Measurements from ENCODE around the gene CHST1.

CHST1 gene

DNA sequence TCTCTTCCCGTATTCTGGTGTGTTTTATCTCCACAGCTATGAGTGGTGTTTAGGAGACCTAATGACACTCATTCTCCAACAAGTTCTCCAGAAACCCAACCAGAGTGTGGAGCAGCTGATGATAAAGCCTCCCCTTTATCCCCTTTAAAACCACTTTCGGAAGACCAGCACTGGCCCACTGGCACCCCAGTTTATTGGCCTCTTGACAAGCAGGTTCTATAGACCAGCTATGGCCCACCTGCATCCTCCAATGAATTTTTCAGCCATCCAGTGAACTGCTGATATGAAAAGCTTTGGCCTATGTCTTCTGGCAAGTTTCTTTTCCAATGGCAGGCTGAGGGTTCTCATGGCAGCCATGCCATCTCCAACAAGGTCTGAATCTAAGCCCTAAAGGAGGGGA is 27.4 kb downstream of the CHST1 start:
- TF ChIP-seq, protein P1, sequence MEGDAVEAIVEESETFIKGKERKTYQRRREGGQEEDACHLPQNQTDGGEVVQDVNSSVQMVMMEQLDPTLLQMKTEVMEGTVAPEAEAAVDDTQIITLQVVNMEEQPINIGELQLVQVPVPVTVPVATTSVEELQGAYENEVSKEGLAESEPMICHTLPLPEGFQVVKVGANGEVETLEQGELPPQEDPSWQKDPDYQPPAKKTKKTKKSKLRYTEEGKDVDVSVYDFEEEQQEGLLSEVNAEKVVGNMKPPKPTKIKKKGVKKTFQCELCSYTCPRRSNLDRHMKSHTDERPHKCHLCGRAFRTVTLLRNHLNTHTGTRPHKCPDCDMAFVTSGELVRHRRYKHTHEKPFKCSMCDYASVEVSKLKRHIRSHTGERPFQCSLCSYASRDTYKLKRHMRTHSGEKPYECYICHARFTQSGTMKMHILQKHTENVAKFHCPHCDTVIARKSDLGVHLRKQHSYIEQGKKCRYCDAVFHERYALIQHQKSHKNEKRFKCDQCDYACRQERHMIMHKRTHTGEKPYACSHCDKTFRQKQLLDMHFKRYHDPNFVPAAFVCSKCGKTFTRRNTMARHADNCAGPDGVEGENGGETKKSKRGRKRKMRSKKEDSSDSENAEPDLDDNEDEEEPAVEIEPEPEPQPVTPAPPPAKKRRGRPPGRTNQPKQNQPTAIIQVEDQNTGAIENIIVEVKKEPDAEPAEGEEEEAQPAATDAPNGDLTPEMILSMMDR (IDR thresholded peaks at IDR 0.05; ENCODE audit: low read depth, low read length), result no peak
- no peak for DNase-seq (ENCODE audit: extremely low read depth, low read depth)

GRCh38 chr11:45635907-45636306 is 29.5 kb downstream of the CHST1 start:
- TF ChIP-seq, protein P1 (IDR thresholded peaks at IDR 0.05; ENCODE audit: low read depth, low read length), result no peak
- no peak for DNase-seq (ENCODE audit: extremely low read depth, low read depth)

DNA sequence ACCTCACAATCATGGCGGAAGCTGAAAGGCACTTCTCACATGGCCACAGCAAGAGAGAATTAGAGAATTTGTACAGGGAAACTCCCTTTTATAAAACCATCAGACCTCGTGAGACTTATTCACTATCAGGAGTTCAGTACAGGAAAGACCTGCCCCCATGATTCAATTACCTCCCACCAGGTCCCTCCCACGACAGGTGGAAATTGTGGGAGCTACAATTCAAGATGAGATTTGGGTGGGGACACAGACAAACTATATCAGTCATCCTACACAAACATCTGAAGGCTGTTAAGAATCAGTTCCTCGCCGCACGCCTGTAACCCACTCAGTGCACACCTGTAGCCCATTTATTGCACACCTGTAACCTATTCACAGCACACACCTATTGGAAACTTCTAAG is 39.8 kb downstream of the CHST1 start:
- TF ChIP-seq, protein P1 (IDR thresholded peaks at IDR 0.05; ENCODE audit: low read depth, low read length), result no peak
- DNase-seq (ENCODE audit: extremely low read depth, low read depth), result no peak

GRCh38 chr11:45624095-45624494 is 41.3 kb downstream of the CHST1 start:
- DNase-seq (ENCODE audit: extremely low read depth, low read depth), result no peak
- TF ChIP-seq, protein P1 (IDR thresholded peaks at IDR 0.05; ENCODE audit: low read depth, low read length), result no peak

DNA sequence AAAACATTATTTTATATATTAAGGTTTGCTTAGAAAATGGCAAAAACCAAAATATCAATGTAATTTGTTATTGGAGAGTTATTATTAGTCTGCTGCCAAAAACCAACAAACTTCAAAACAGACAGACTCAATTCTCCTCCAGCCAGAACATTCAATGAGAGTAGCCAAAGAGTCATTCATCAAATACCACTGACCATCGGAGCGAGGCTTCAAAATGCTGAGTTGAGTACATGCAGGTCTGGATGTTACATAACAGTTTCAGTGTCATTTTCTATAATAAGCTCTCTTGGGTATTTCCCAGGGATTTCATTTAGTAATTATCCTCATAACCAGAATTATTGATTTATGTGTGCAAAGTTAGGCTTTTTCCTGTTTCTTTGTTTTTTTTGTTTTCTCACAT is 42.6 kb downstream of the CHST1 start:
- TF ChIP-seq, protein P1 (IDR thresholded peaks at IDR 0.05; ENCODE audit: low read depth, low read length), result no peak
- DNase-seq (ENCODE audit: extremely low read depth, low read depth), result no peak

DNA sequence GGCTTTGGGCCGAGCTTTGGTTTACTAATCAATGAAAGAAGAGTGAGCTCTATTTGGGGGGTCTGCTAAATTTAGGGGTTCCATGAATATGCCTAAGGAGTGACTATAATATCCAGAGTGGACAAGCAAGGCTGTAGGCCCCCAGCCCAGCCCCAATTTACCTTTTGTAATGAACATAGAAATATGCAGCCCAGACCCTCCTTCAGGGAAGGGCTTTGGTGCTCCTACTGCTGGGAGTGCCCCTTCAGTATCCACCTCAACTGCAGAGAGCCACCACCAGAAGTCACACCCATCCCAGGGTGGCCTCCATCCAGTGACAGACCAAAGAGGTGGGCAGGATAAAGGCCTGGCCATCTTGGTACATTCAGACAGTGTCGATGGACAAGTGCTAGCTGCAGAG is 43.1 kb downstream of the CHST1 start:
- TF ChIP-seq, protein P1 (IDR thresholded peaks at IDR 0.05; ENCODE audit: low read depth, low read length), result no peak
- DNase-seq (ENCODE audit: extremely low read depth, low read depth), result no peak

DNA sequence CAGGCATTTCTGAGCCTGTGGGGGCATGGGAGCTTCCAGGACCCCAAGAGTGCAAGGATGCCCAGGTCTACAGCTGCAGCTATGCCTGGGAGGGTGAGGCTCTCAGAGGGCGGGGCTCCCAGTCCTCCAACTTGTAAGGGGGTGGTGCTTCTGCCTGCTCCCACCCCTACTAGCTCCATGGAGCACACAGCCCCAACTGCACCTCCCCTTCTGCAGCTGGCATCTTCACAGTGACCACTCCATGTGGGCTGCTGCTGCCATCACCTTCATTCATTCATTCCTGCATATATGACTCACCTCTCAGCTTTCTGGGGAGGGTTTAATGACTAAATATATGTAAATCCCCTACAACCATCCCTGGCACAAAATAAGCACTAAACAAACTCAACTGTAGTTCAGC is 43.8 kb downstream of the CHST1 start:
- TF ChIP-seq, protein P1 (IDR thresholded peaks at IDR 0.05; ENCODE audit: low read depth, low read length), result no peak
- no peak for DNase-seq (ENCODE audit: extremely low read depth, low read depth)
